Tibial nerve (tissue), 4 donors: ENCODE data around the gene NPAP1. TPM values are rescaled to one million over a fixed set of nuclear protein-coding genes. Genes with fewer than 3 reads are reported as not detected.
"Not testable (repeated sequence)": the region's sequence is repeated elsewhere in the genome, so short reads cannot be mapped to it uniquely, and the experiment has no call there.

ENCODE experiments used
- DNase-seq, 2 donors: peaks; one replicate each; pipeline ENCODE4 v3.0.0-alpha.2; 2019; ENCODE audit warnings: low spot score in 2 of 2
- H3K27ac ChIP-seq, 4 donors: fragments of 200-600 bp; sonication (generic) in 3 of 4; one replicate each; pipeline ENCODE4 v1.5.1; 2017 to 2019; ENCODE audit warnings: mild to moderate bottlenecking in 1 of 4
- H3K27me3 ChIP-seq, 2 donors: fragments of 200-600 bp; sonication (generic) in 1 of 2; one replicate each; pipeline versions ENCODE4 v1.5.1 to v1.6.0; 2017 to 2019
- H3K36me3 ChIP-seq, 3 donors: fragments of 200-600 bp; sonication (generic); one replicate each; pipeline ENCODE4 v1.5.1; 2018 to 2019
- H3K4me1 ChIP-seq, 4 donors: fragments of 200-600 bp; sonication (generic) in 3 of 4; one replicate each; pipeline ENCODE4 v1.5.1; 2017 to 2019
- H3K4me3 ChIP-seq, 4 donors: fragments of 200-600 bp; sonication (generic) in 3 of 4; one replicate each; pipeline ENCODE4 v1.5.1; 2017 to 2019; ENCODE audit warnings: mild to moderate bottlenecking in 1 of 4, moderate library complexity in 1 of 4
- H3K9me3 ChIP-seq, 4 donors: fragments of 200-600 bp; sonication (generic) in 3 of 4; one replicate each; pipeline ENCODE4 v1.5.1; 2017 to 2019
- CTCF ChIP-seq, 5 experiments: fragments of 200-600 bp in 3 of 5; fragments of 450-650 bp in 2 of 5; sonication (generic) in 3 of 5; IDR thresholded peaks; one replicate each; pipeline ENCODE4 v1.5.1; 2016 to 2019; ENCODE audit warnings: antibody characterized with exemption in 5 of 5, mild to moderate bottlenecking in 3 of 5, moderate library complexity in 2 of 5
- EP300 ChIP-seq, 2 donors: sonication (generic); formaldehyde crosslinking; IDR thresholded peaks; one replicate each; pipeline ENCODE4 v1.6.1; 2017; ENCODE audit warnings: antibody characterized with exemption in 2 of 2, mild to moderate bottlenecking in 1 of 2
- POLR2A ChIP-seq, 2 donors: fragments of 450-650 bp; IDR thresholded peaks; one replicate each; pipeline ENCODE4 v1.6.1; 2017; ENCODE audit warnings: antibody characterized with exemption in 2 of 2, mild to moderate bottlenecking in 2 of 2, moderate library complexity in 2 of 2
- WGBS, 2 donors: methylation state at CpG; one replicate each; pipeline ENCODE4 v1.1.5; 2018; 5-methylcytosine and 5-hydroxymethylcytosine counted together
- total RNA-seq, 4 donors: library from RNA; depleted of rRNA; stranded (reverse); fragments of >200 nt; gene quantifications; one replicate each; pipeline ENCODE4 v1.1.0, GENCODE V29; 2016

The NPAP1 gene
- total RNA-seq, 4 donors from 2014 or later = not detected

- WGBS, 2 donors = 69 to 73% methylated on average over 7 of the region's 7 CpGs
- DNase-seq = no peak
- H3K27me3 ChIP-seq = no peaks in the 10 kb centered on the region
- H3K27ac ChIP-seq = no peak overlapping the region
- H3K4me1 ChIP-seq = no peaks in the 10 kb centered on the region
- no peak overlapping the region for H3K4me3 ChIP-seq
- no peaks in the 10 kb centered on the region for H3K9me3 ChIP-seq
- no peaks in the 10 kb centered on the region for H3K36me3 ChIP-seq
- TF ChIP-seq POLR2A (IDR thresholded peaks at IDR 0.05) = no peak
- TF ChIP-seq CTCF (IDR thresholded peaks at IDR 0.05) = no peak
- TF ChIP-seq EP300 (IDR thresholded peaks at IDR 0.05) = no peak
Observed at GRCh38 chr15:24659622-24660021, 16.0 kb upstream of the NPAP1 start.

GRCh38 chr15:24662991-24663390 lies 12.6 kb upstream of the NPAP1 start:
- no peaks in the 10 kb centered on the region for H3K4me1 ChIP-seq
- no peak overlapping the region for H3K27ac ChIP-seq
- TF ChIP-seq EP300 (IDR thresholded peaks at IDR 0.05) (no peak), CTCF (IDR thresholded peaks at IDR 0.05) (no peak), POLR2A (IDR thresholded peaks at IDR 0.05) (no peak)
- no peaks in the 10 kb centered on the region for H3K9me3 ChIP-seq
- no peak overlapping the region for H3K4me3 ChIP-seq
- no peaks in the 10 kb centered on the region for H3K27me3 ChIP-seq
- DNase-seq = no peak
- H3K36me3 ChIP-seq = no peaks in the 10 kb centered on the region
- 35 to 40% methylated on average over 1 of the region's 1 CpG for WGBS, 2 donors

- Histone ChIP-seq H3K9me3 (peaks cover 0 to 38% (median 0%) of the 10 kb centered on the region in 4 donors), H3K27me3 (no peaks in the 10 kb centered on the region), H3K36me3 (no peaks in the 10 kb centered on the region), H3K4me3 (no peak overlapping the region), H3K27ac (no peak overlapping the region), H3K4me1 (no peaks in the 10 kb centered on the region)
- TF ChIP-seq EP300 (IDR thresholded peaks at IDR 0.05) (no peak), POLR2A (IDR thresholded peaks at IDR 0.05) (no peak), CTCF (IDR thresholded peaks at IDR 0.05) (no peak)
- no peak for DNase-seq
- 82 to 90% methylated on average over 13 to 14 of the region's 14 CpGs for WGBS, 2 donors
Observed at GRCh38 chr15:24676431-24676830, 856 bp downstream of the NPAP1 start.

- TF ChIP-seq POLR2A (IDR thresholded peaks at IDR 0.05) (no peak), EP300 (IDR thresholded peaks at IDR 0.05) (no peak), CTCF (IDR thresholded peaks at IDR 0.05) (no peak)
- DNase-seq = no peak
- H3K4me1 ChIP-seq = no peaks in the 10 kb centered on the region
- 50 to 57% methylated on average over 1 of the region's 1 CpG for WGBS, 2 donors
- no peaks in the 10 kb centered on the region for H3K36me3 ChIP-seq
- no peaks in the 10 kb centered on the region for H3K27me3 ChIP-seq
- no peak overlapping the region for H3K4me3 ChIP-seq
- H3K27ac ChIP-seq = no peak overlapping the region
- H3K9me3 ChIP-seq = peaks cover 0 to 38% (median 0%) of the 10 kb centered on the region in 4 donors
Observed at GRCh38 chr15:24678485-24678884, 2.9 kb downstream of the NPAP1 start.

- H3K9me3 ChIP-seq = peaks cover 0 to 12% (median 0%) of the 10 kb centered on the region in 4 donors
- WGBS, 2 donors = 63 to 65% methylated on average over 3 of the region's 3 CpGs
Observed at GRCh38 chr15:24682002-24682401, 6.4 kb downstream of the NPAP1 start.

GRCh38 chr15:24682905-24683304 lies 7.3 kb downstream of the NPAP1 start:
- not testable (repeated sequence) for H3K27ac ChIP-seq, H3K4me1 ChIP-seq, H3K4me3 ChIP-seq, H3K9me3 ChIP-seq, DNase-seq, H3K36me3 ChIP-seq, H3K27me3 ChIP-seq
- 86% methylated on average over 4 of the region's 4 CpGs for WGBS, 2 donors

More at GRCh38 chr15:24682002-24682401, 6.4 kb downstream of the NPAP1 start:
- Histone ChIP-seq H3K4me1 (no peaks in the 10 kb centered on the region), H3K36me3 (no peaks in the 10 kb centered on the region), H3K27me3 (no peaks in the 10 kb centered on the region), H3K4me3 (no peak overlapping the region), H3K27ac (no peak overlapping the region)
- TF ChIP-seq EP300 (IDR thresholded peaks at IDR 0.05) = no peak
- TF ChIP-seq POLR2A (IDR thresholded peaks at IDR 0.05) = no peak
- TF ChIP-seq CTCF (IDR thresholded peaks at IDR 0.05) = no peak
- DNase-seq = no peak
